Iris pigment epithelial cell (primary cell): ENCODE measurements around the gene IMPG2.
A peak's percentile ranks its signal among the peaks of the same experiment; 100 is the strongest.
"Not testable (repeated sequence)": the region's sequence is repeated elsewhere in the genome, so short reads cannot be mapped to it uniquely, and the experiment has no call there.

Experiments used
- DNase-seq: peaks from one replicate; pipeline ENCODE4 v3.0.0-alpha.2; 2011; ENCODE audit warnings: low read depth

Gene IMPG2

DNA sequence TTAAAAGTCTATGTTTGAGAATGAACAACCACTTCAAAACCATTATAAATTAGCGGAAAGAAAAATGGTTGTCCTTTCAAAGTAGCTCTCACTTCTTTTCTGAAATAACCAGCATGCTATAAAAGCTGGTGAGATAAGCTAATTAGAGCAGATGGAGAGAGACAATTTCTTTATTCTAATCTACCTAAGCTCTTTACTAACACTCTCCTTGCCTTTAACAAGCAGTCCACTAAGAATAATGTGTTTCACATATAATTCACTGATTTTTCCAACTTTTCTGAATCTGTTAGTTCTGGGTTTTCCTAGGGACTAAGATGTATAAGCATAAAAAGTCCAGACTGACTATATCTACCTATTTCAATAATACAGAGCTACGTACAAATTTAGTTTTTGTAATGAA, at the start of gene IMPG2:
Gene IMPG2, minus strand, starts transcription at position 101 of the 400 bp plus-strand sequence. CDS start 203 bp downstream, outside the sequence.
- no peak for DNase-seq

DNA sequence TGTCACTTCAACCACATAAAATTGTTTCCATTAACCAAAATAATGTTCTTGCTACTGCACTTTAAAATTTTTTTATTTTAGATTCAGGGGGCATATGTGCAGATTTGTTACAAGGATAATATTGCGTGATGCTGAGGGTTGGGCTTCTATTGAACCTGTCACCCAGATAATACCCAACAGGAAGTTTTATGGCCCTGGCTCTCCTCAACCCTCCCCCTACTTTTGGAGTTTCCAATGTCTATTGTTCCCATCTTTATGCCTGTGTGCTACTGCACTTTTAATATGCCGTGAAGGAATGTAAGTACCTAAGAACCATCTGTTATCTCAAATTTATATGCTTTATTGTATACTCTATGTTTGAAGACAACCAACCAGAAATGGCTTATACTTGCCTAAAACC, 42.0 kb upstream of the IMPG2 start:
- no peak for DNase-seq

DNA sequence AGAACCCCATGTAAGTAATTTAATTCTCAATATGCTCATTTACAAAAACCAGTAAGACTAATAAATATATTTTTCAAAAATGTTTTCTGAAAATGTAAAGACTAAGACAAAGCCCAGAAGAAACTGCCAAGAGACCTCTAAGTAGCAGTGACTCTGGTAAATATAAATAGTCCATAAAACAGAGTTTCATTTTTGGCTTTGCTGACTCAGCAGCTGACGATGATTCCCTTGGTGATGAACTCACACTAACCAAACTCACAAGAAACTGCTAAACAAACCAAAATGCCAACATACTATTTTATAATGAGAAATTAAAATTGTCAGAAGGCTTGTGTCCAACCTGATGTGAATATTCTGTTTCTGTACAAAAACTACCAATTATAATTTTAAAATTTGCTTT, 31.5 kb upstream of the IMPG2 start:
- DNase-seq, result no peak

DNA sequence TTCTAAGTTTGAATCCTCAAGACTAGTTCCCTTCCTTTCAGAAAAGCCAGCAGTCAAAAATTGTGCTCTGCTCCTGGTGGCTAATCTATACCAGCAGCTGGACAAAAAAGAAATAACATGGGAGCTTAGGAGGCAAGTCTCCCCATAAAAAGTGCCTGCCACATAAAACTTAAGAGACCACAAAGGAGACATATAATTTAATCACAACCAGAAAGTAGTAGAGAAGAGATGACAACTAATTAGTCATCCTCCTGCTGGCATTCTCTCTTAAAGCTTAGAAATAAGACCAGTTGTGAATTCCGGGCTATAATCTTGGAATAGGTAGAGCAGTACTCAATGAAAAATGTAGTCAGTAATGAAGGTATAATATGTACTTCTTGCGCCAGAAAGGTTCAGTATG, 20.2 kb upstream of the IMPG2 start:
- no peak for DNase-seq

DNA sequence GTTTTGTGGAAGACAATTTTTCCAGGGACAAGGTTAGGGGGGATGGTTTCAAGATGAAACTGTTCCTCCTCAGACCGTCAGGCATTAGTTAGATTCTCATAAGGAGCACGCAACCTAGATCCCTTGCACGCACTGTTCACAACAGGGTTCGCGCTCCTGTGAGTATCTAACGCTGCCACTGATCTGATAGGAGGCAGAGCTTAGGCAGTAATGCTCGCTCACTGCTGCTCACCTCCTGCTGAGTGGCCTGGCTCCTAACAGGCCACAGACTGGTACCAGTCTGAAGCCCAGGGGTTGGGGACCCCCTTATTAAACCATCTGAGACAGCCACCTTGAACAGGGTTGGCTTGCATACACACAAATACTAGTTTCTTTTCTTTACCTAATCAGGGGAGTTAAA, 13.5 kb upstream of the IMPG2 start:
- DNase-seq, result no peak

DNA sequence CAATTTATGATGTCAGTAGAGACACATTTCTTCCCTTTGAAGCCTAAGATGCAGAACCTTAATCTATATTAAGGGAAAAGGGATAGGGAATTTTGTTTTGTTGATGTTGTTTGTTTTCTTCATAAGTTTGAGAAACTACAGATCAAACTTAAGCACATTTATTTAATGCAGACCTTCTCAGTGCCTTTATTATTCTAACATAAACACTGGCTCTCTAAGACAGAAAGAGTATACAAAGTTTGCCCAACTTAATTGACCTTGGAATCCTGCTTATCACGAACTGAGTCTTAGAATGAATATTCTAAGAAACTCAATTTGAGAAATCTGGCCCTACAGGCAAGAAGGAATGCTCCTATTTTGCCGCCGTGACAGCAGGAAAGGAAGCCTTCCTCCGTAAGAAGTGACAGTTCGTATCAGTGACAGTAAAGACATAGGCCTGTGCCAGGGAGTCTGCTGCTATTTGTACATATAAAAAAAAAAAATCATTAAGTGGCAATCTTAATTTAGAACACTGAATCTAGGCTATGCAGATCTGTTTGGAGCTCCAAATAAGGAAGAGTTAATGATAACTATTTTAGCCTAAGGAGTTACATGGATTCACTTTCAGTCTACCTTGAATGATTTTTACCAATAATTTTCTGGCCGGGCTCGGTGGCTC, 8.8 kb upstream of the IMPG2 start:
- DNase-seq, result no peak

DNA sequence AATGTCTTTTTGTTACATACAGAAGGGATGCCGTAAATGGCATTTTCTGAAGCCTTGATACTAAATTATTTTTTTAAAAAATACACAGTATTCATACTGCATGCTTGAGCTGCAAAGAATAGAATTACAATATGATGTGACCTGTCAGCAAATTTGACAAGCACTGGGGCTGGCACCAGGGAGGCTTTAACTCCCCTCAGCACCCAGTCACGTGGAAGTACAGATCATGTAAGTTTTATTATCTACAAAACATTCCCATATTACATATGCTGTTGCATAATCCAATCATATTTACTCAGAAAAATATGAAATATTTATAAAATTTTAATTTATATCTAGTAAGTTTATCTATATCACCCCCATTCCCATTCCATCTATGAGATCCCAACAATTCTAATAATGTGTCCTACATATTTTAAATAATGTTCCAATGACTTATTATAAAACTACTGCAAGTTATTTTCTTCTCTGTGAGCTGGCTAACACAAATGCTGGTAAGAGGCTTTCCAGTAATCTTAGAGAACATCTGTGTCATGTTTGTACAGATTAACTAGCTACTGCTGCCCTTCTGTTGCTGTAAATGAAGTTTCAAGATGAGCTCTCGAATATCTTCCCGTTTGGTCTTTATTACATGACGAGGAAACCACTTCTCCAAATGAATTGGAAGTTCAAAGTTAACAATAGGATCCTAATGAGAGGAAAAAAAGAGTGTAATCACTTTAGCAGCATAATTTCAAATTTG, 5.2 kb upstream of the IMPG2 start:
- DNase-seq, result peak; percentile 55

DNA sequence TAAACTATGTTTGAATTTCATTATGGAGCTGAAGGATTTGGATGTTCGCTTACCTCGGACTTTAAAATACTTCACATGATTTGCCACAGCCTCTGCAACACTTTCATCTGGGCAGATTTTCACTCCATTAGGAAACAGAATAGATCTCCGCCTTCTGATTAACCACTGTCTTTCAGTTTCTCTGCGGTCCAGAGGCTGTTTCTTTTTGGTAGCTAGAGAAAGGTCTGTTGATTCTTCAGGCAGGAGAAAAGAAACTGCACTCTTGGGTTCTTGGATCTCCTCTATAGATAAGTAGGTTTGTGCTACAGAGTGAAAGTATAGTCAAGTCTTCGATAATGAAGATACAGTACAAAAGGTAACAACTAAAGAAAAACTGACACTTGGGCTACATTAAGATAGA, 844 bp downstream of the IMPG2 start:
- no peak for DNase-seq

DNA sequence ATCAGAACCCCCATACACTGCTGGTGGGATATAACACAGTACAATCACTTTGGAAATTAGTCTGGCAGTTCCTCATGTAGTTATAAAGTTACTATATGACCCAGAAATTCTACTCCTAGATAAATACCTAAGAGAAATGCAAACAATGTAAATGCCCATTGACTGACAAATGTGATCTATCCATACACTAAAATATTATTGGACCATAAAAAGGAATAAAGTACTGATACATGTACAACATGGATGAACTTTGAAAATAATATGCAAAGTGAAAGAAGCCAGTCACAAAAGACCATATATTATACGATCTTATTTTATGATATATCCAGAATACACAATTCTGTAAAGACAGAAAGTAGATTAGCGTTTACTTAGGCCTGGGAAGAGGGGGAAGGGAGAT, 7.8 kb downstream of the IMPG2 start:
- DNase-seq, result no peak

DNA sequence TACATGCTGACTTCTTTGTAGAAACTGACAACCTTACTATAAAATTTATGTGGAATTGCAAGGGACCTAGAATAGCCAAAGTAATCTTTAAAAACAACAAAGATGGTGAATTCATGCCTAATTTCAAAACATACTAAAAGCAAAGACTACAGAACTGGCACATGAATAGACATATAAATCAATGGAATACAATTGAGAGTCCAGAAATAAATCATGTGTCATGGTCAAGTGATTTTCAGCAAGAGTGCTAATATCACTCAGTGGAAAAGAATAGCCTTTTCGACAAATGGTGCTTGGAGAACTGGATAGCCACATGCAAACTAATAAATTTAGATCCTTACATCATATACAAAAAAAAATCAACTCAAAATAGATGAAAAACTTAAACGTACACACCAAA, 8.7 kb downstream of the IMPG2 start:
- DNase-seq, result no peak

DNA sequence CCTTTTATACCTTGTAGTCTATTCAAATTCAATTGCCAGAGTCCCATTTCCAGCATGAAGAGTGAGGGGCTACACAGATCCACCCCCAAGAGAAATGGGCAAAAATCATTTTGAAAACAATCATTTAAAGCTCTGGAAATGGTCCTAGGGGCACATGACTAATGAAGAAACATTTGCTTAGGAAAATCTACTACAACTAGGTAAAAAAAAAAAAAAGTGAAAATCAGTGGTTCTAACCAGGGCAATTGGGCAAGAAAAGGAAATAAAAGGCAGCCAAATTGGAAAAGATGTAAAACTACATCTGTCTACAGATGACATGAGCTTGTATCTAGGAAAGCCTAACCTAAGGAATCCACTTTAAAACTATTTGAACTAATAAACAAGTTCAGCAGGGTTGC, 9.4 kb downstream of the IMPG2 start:
- DNase-seq, result no peak

DNA sequence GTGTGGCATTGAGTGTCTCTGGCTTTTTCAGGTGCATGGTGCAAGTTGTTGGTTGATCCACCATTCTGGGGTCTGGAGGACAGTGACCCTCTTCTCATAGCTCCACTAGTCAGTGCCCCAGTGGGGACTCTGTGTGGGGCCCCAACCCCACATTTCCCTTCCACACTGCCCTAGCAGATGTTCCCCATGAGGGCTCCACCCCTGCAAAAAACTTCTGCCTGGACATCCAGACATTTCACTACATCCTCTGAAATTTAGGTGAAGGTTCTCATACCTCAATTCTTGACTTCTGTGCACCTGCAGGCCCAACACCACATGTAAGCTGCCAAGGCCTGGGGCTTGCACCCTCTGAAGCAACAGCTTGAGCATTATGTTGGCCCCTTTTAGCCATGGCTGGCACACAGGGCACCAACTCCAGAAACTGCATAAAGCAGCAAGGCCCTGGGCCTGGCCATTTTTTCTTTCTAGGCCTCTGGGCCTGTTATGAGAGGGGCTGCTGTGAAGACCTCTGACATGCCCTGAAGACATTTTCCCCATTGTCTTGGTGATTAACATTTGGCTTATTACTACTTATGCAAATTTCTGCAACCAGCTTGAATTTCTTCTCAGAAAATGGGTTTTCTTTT, 12.1 kb downstream of the IMPG2 start:
- DNase-seq, result not testable (repeated sequence)

DNA sequence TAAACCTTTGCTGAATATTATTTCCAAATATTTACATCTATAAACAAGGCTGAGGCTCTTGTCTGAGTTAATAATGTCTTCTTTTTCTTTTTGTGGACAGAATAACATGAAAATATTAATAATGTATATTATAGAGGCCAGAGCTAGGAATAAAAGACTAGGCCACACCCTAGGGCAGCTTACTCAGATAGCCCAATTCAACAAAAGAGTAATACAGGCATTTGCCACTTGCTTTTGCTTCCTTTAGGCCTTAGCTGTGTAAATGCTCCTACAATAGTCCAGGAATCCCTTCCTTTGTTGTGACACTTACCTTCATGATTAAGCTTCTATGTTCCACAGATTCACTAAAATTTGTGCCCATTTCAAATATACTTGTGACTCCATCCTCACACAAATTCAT, 16.5 kb downstream of the IMPG2 start:
- DNase-seq, result no peak

DNA sequence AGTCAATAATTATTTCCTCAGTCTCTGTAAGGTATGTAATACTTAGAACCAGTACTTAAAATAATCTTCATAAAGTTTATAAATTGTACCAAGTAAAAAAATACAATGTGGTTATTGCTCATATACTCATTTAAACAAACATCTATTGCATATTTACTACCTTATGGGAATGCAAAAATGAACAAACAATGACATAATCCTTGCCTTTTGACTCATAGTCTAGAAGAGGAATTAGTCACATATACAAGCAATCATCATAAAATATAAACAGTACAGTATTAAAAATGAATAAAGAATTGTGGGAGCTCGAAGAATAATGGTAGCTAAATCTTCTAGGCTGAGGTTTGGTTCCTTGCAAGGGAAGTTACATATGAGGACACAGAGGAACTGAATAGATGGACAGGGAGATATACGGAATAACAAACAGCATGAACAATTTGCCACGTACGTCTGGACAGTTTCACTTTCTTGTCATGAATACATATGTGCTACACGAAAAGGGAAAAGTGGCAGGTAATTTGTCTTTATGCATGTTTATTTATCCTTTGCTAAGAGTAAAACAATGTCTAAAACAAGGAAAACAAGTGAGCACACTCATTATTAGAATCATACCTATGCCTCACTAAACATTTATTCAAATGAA, 17.2 kb downstream of the IMPG2 start:
- peak; percentile 75 for DNase-seq

DNA sequence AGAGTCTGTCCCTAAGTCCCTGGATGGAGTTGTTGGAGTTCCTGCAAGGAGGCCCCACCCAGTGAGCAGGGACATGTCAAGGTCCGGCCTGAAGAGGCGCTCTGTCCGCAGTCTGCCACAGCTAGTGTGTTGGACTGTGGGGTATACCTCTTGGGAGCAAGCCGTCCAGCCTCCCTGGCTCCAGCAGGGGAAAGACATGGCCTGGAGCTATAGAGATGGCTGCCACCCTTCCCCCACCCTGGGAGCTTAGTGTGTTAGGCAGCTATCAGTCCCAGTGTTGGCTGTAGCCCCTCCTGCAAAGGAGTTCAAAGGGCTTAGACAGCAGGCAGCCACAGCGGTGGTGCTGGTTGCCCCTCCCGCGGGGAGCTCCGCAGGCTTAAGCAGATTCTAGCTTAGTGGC, 20.3 kb downstream of the IMPG2 start:
- no peak for DNase-seq

DNA sequence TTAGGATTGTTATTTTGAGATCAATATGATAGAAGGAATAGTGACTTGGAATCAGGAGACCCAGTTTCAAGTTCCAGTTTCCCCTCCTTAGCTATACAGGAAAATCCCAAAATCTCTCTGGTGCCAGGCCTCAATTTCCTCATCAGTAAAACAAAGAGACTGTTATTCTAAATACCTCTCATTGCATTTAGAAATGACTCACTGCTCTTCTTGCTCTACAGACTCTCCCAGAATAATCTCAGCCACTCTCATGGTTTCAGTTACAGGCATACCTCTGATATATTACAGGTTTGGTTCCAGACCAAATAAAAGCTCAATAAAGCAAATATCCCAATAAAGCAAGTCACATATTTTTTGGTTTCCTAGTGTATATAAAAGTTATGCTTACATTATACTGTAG, 28.3 kb downstream of the IMPG2 start:
- DNase-seq, result peak; percentile 50

DNA sequence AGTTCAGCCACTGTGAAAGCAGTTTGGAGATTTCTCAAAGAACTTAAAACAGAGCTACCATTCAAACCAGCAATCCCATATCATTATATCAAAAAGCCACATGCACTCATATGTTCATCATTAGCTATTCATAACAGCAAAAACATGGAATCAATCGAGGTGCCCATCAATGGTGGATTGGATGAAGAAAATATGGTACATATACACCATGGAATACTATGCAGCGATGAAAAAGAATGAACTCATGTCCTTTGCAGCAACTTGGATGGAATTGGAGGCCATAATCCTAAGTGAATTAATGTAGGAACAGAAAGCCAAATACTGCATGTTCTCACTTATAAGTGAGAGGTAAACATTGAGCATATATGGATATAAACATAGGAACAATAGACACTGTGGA, 32.1 kb downstream of the IMPG2 start:
- no peak for DNase-seq

DNA sequence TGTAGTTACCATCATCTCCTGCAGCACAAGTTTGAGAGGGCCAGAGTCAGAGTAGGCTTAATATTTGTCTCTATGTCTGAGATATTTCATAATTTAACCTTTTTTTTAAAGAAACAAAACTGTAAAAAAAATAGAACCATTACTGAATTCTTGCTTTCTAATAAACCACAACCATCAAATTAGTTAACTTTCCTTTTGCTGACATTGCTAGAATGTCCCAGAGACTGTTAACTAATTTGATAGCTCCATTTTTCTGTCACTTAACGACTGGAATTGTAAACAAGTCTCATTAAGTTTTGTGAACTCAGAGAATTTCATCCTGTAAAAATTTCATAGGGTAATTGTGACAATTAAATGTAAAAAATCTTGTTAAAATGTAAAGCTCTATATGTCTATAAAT, 35.6 kb downstream of the IMPG2 start:
- DNase-seq, result no peak

DNA sequence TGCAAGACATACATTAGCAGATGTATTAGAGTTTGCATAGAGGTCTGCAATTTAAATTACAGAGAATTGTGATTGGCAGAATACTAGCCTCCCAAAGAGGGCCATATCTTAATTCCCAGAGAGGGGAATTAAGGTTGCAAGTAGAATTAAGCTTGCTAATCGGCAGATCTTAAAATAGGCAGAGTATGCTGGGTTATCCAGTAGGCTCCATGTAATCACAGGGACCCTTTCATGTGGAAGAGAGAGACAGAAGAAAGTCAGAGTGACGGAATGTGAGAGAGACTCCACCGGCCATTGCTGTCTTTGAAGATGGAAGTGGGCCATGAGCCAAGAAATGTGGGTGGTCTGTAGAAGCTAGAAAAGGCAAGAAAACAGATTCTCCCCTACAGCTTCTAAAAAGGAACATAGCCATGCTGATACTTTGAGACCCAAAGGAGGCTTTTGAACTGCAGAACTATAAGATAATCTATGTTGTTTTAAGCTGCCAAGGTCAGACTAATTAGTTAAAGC, 38.8 kb downstream of the IMPG2 start:
- no peak for DNase-seq

DNA sequence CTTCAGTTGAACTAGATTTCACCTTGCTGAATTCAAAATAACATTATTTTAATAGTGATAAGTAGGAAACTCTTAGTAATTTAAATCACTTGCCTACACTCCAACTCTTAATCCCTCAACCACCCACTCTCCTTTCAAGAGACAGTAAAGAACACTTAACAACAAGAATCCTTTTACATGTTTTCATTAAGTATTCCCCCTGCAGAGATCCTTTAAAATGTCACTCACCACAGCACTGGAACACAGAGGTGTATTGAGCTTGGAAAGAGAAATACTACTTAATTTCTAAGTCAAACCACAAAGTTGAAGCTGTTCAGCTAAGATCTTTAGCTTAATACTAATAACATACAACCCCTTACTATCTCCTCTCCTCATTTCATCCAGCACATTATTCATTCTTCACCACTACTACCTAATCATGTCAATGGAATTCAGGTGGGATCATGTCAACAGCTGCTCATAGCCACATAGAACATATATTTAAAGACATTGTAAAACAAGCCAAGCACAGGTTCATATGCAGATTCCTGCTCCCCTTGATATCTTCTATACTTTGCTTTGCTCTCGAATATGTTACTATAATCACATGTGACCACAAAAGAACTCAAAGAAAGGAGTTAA, 40.5 kb downstream of the IMPG2 start:
- DNase-seq, result peak; percentile 52

DNA sequence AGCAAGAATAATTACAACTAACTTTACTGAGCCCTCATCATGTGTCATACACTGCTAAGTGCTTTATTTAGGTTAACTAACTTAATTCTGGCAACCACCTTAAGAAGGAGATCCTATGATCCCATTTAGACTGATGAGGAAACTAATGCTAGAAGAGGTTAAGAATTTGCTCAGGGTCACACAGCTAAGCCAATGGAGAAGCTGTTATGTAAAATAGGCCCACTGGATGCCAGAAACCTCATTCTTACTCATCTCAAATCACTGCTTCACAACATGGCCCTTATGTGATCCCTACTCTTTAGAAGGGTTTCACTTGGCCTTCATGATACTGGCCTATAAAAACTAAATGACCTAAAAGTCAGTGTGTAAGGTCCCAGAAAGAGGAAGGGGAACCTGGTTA, 41.2 kb downstream of the IMPG2 start:
- DNase-seq, result peak; percentile 50

DNA sequence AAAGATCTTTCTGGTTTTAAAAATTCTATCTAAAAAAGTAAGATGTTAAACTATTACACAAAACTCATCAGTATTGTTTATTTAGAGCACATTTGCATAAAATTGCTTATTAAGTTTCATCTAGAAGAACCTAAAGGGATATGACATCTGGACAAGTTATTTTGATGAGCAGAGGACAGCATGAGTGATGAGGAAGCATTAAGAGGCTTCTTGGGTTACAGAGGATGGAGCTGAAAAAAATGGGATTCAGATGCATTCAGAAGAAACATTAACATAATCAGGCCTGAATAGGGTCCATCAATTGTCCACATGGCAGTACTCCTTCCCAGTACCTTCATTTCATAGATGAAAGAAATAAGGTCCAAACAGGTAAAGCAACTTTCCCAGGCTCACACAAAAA, 41.6 kb downstream of the IMPG2 start:
- no peak for DNase-seq
